GM12865 (cell line): ENCODE results near the gene PELO.

Experiments used
- DNase-seq: peaks from one replicate; pipeline ENCODE4 v3.0.0; 2010; ENCODE audit warnings: low read depth
- H3K4me3 ChIP-seq: 2 replicates; pipeline ENCODE4 v1.5.1; 2011; ENCODE audit warnings: mild to moderate bottlenecking, low read depth, low read length, control low read depth
- CTCF ChIP-seq: IDR thresholded peaks from 2 replicates; pipeline ENCODE4 v1.5.1; 2011; ENCODE audit warnings: low read length, control low read depth, low read depth, inconsistent platforms; ENCODE audit not compliant: insufficient read depth; ENCODE audit errors: missing control alignments

PELO gene

DNA sequence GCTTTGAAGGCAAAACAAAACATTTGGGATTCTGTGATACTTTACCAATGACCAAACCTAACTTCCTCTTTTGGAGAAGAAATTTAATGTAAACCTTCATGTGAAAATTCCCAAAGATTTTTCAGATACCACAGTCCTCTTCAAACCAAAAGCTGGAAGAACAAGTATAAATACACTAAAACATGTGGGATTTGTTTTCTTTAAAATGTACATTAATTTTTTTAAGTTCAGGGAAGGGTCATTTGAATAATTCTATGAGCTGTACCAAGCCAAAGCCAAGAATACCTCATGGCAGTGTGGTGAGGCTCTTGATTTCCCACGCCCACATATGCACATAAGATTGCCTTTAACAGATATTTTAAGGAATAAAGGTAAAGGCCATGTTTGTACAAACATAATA is 28.4 kb upstream of the PELO start:
- no peak for TF ChIP-seq CTCF
- DNase-seq: no peak
- H3K4me3 ChIP-seq: no peak overlapping the region

DNA sequence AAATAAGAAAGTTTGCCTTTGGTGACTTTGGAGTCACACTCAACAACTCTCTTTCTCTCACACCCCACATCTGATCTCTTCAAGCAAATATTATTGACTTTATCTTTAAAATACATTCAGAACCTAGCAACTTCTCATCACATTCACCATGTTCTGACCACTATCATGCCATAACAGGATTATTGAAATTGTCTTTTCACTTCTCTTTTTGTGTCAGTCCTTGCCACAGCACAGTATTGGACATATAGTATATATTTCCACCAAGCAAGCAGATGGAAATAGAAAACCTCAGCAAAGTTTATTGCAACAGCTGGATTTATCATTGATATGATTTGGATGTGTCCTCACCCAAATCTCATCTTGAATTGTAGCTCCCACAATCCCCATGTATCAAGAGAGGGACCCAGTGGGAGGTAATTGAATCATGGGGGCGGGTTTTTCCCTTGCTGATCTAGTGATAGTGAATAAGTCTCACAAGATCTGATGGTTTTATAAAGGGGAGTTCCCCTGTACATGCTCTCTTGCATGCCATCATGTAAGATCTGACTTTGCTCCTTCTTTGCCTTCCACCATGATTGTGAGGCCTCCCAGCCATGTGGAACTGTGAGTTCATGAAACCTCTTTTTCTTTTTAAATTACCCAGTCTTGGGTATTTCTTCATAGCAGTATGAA is 26.9 kb upstream of the PELO start:
- no peak overlapping the region for H3K4me3 ChIP-seq
- no peak for TF ChIP-seq CTCF
- DNase-seq: no peak

DNA sequence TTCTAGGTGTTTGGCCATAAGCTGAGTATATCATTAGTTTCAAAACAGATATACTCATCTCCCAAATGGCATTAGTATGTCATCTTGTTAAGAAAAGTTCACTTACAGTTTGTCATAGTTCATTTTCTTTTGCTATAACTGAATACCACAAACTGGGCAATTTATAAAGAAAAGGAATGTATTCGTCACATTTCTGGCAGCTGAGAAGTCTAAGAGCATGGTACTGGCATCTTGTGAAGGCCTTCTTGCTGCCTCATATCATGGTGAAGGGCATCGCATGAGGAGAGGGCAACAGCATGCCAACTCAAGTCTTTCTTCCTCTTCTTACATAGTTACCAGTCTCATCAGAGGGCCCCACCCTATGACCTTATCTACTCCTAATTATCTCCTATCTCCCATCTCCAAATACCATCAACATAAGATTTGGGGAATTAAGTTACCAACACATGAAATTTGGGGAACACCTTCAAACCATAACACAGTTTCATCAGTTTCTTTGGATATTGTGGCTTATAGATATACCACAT is 20.4 kb upstream of the PELO start:
- no peak for TF ChIP-seq CTCF
- no peak for DNase-seq
- H3K4me3 ChIP-seq: no peak overlapping the region

GRCh38 chr5:52767766-52768480 is 19.8 kb upstream of the PELO start:
- no peak overlapping the region for H3K4me3 ChIP-seq
- DNase-seq: peak; percentile 29
- TF ChIP-seq CTCF: no peak

GRCh38 chr5:52769061-52769460 is 18.7 kb upstream of the PELO start:
- DNase-seq: no peak
- no peak overlapping the region for H3K4me3 ChIP-seq
- TF ChIP-seq CTCF: no peak

GRCh38 chr5:52770287-52770939 is 17.3 kb upstream of the PELO start:
- no peak for TF ChIP-seq CTCF
- H3K4me3 ChIP-seq: no peak overlapping the region
- no peak for DNase-seq
